Parathyroid adenoma (tissue), 2 donors: ENCODE results near the gene MAP3K7.

ENCODE experiments used
- H2AFZ ChIP-seq: fragments of 300-600 bp; sonication (generic); one replicate; pipeline ENCODE4 v1.7.0; 2017; ENCODE audit warnings: antibody characterized with exemption, mild to moderate bottlenecking
- H3K27ac ChIP-seq: fragments of 300-600 bp; sonication (generic); one replicate; pipeline ENCODE4 v1.7.0; 2017
- H3K27me3 ChIP-seq: fragments of 300-600 bp; sonication (generic); one replicate; pipeline ENCODE4 v1.7.0; 2017; ENCODE audit warnings: low read length; ENCODE audit not compliant: control insufficient read depth, insufficient read depth
- H3K36me3 ChIP-seq: fragments of 300-600 bp; sonication (generic); one replicate; pipeline ENCODE4 v1.7.0; 2017; ENCODE audit warnings: low read length; ENCODE audit not compliant: control insufficient read depth, insufficient read depth
- H3K4me1 ChIP-seq: fragments of 300-600 bp; sonication (generic); one replicate; pipeline ENCODE4 v1.7.0; 2017; ENCODE audit warnings: control low read depth
- H3K4me2 ChIP-seq: fragments of 300-600 bp; sonication (generic); one replicate; pipeline ENCODE4 v1.7.0; 2017; ENCODE audit warnings: low read length
- H3K4me3 ChIP-seq: fragments of 300-600 bp; sonication (generic); one replicate; pipeline ENCODE4 v1.7.0; 2017; ENCODE audit warnings: low read depth, low read length
- H3K79me2 ChIP-seq: fragments of 300-600 bp; sonication (generic); one replicate; pipeline ENCODE4 v1.7.0; 2017; ENCODE audit warnings: control low read depth
- H3K9ac ChIP-seq: fragments of 300-600 bp; sonication (generic); one replicate; pipeline ENCODE4 v1.7.0; 2017; ENCODE audit warnings: mild to moderate bottlenecking
- H3K9me3 ChIP-seq: fragments of 300-600 bp; sonication (generic); one replicate; pipeline ENCODE4 v1.7.0; 2017; ENCODE audit warnings: low read length; ENCODE audit not compliant: control insufficient read depth
- TF ChIP-seq, protein P1 (sequence below): fragments of 300-600 bp; sonication (generic); IDR thresholded peaks from one replicate; pipeline ENCODE4 v1.7.0; 2017; ENCODE audit warnings: antibody characterized with exemption, mild to moderate bottlenecking
- donor health status: primary hyperparathyroidism.

MAP3K7 gene

DNA sequence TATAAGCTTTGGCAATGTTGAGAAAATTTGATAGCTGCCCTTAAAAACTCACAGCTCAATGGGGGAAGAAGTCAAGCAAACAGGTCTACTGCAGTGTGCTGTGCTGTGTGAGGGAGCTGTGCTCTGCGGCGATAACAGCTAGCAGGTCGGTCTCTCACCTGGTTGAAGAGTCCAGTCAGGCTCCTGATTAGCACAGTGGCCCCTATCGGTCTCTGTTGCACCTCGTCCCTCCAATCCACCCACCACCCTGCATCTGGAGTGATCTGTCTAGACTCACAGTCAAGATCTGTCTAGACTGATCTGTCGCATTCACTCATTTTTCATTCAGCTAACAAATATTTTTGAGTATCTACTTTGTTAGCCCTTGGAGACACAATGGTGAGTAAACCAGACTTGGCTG is 94.1 kb downstream of the MAP3K7 start:
- no peak overlapping the region for H3K4me2 ChIP-seq
- H3K36me3 ChIP-seq, result no peaks in the 10 kb centered on the region
- TF ChIP-seq, protein P1, sequence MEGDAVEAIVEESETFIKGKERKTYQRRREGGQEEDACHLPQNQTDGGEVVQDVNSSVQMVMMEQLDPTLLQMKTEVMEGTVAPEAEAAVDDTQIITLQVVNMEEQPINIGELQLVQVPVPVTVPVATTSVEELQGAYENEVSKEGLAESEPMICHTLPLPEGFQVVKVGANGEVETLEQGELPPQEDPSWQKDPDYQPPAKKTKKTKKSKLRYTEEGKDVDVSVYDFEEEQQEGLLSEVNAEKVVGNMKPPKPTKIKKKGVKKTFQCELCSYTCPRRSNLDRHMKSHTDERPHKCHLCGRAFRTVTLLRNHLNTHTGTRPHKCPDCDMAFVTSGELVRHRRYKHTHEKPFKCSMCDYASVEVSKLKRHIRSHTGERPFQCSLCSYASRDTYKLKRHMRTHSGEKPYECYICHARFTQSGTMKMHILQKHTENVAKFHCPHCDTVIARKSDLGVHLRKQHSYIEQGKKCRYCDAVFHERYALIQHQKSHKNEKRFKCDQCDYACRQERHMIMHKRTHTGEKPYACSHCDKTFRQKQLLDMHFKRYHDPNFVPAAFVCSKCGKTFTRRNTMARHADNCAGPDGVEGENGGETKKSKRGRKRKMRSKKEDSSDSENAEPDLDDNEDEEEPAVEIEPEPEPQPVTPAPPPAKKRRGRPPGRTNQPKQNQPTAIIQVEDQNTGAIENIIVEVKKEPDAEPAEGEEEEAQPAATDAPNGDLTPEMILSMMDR, result no peak
- H3K9ac ChIP-seq, result no peak overlapping the region
- H2AFZ ChIP-seq, result no peak overlapping the region
- H3K4me1 ChIP-seq, result no peaks in the 10 kb centered on the region
- H3K27me3 ChIP-seq, result no peaks in the 10 kb centered on the region
- H3K4me3 ChIP-seq, result no peak overlapping the region
- H3K79me2 ChIP-seq, result no peaks in the 10 kb centered on the region
- no peaks in the 10 kb centered on the region for H3K9me3 ChIP-seq
- no peak overlapping the region for H3K27ac ChIP-seq

GRCh38 chr6:90492369-90492768 is 94.5 kb downstream of the MAP3K7 start:
- Histone ChIP-seq H3K9ac (no peak overlapping the region), H3K4me1 (no peaks in the 10 kb centered on the region), H3K27me3 (no peaks in the 10 kb centered on the region), H3K4me2 (no peak overlapping the region), H3K36me3 (no peaks in the 10 kb centered on the region), H2AFZ (no peak overlapping the region), H3K4me3 (no peak overlapping the region), H3K9me3 (no peaks in the 10 kb centered on the region), H3K27ac (no peak overlapping the region), H3K79me2 (no peaks in the 10 kb centered on the region)
- TF ChIP-seq, protein P1, result no peak

DNA sequence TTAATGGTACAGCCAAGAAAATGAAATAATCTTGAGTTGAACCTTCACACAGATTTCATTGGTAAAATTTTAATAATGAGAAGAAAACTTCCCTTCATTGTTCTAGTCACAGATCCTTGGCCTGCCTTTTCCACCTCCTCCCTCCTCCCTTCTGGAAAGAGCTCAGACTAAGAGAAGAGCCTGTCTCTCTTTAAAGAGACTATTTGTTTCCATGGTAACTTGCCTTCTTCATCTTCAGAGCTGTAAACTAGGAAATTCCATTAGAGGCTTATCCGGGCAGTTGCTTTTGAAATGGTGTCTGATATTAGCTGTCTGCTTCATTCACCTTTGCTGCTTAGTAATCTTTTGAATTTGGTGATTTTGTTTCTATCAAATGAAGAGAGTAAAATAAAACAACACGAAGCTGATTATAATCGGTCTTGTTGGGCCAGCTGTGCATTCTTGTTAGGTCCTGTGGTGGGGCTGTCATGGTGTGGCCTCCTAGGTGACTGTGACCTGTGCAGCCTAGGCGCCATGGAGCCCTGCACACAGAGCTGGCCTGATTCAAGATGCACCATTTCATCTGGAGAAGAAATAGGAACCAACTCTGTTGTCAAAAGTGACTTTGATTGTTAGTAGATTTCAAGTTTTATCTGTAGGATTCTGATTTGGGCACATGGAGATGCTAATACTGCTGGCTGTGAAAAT is 96.7 kb downstream of the MAP3K7 start:
- TF ChIP-seq, protein P1, result no peak

DNA sequence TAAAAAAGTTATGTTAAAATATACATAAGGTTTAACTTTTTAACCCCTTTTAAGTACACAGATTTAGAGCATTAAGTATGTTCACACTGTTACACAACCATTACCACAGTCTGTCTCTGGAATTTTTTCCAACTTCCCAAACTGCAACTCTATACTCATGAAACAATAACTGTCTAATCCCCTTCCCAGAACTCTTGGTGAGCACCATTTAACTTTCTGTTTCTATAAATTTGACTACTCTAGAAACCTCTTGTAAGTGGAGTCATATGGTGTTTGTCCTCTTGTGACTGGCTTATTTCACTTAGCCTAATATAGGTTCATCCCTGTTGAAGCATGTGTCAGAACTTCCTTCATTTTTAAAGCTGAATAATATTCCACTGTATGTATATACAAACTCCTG is 98.1 kb downstream of the MAP3K7 start:
- Histone ChIP-seq H3K27ac (no peak overlapping the region), H2AFZ (no peak overlapping the region), H3K27me3 (no peaks in the 10 kb centered on the region), H3K4me2 (no peak overlapping the region), H3K9me3 (no peaks in the 10 kb centered on the region), H3K9ac (no peak overlapping the region), H3K36me3 (no peaks in the 10 kb centered on the region), H3K4me3 (no peak overlapping the region), H3K4me1 (no peaks in the 10 kb centered on the region), H3K79me2 (no peaks in the 10 kb centered on the region)
- TF ChIP-seq, protein P1, result no peak

More for the DNA sequence above, 96.7 kb downstream of the MAP3K7 start:
- H3K27me3 ChIP-seq, result no peaks in the 10 kb centered on the region
- no peak overlapping the region for H3K4me3 ChIP-seq
- H3K9ac ChIP-seq, result no peak overlapping the region
- peak overlapping the region; percentile 52 for H2AFZ ChIP-seq
- H3K4me2 ChIP-seq, result no peak overlapping the region
- no peak overlapping the region for H3K27ac ChIP-seq
- H3K4me1 ChIP-seq, result no peaks in the 10 kb centered on the region
- H3K79me2 ChIP-seq, result no peaks in the 10 kb centered on the region
- no peaks in the 10 kb centered on the region for H3K36me3 ChIP-seq
- H3K9me3 ChIP-seq, result no peaks in the 10 kb centered on the region

- no peak overlapping the region for H3K9ac ChIP-seq
- no peaks in the 10 kb centered on the region for H3K4me1 ChIP-seq
- H2AFZ ChIP-seq, result no peak overlapping the region
- no peak overlapping the region for H3K4me3 ChIP-seq
- H3K27ac ChIP-seq, result no peak overlapping the region
- no peaks in the 10 kb centered on the region for H3K27me3 ChIP-seq
- TF ChIP-seq, protein P1, result no peak
- H3K4me2 ChIP-seq, result no peak overlapping the region
- H3K79me2 ChIP-seq, result no peaks in the 10 kb centered on the region
- H3K36me3 ChIP-seq, result no peaks in the 10 kb centered on the region
- no peaks in the 10 kb centered on the region for H3K9me3 ChIP-seq
These were observed 101.1 kb downstream of the MAP3K7 start for GRCh38 chr6:90485635-90486277.
